WTC11 (cell line): ENCODE measurements around the gene BMP2K. TPM values are rescaled to one million over a fixed set of nuclear protein-coding genes. Genes with fewer than 3 reads are reported as not detected.

Experiments
- ATAC-seq: fragments of 200-7000 bp; cut with Tn5 transposase; 2 replicates; pipeline ENCODE4 v1.10.0; 2021; ENCODE audit warnings: mild to moderate bottlenecking, moderate library complexity
- CTCF ChIA-PET: fragments of 300-600 bp; sonication (Branson Sonifier 250); formaldehyde crosslinking; loops from one replicate; lab custom pipeline; 2021; ENCODE audit warnings: antibody characterized with exemption; lab: Charles Lee
- POLR2A ChIA-PET: fragments of 350-600 bp; sonication (Branson Sonifier 250); formaldehyde crosslinking; loops from one replicate; lab custom pipeline; 2021; ENCODE audit warnings: antibody characterized with exemption; lab: Charles Lee
- DNase-seq: peaks from one replicate; pipeline ENCODE4 v3.0.0; 2021; ENCODE audit warnings: low spot score
- H3K27ac Mint-ChIP-seq: 2 replicates; pipeline ENCODE4 v1.8.0; 2021; ENCODE audit warnings: mixed read lengths
- H3K27me3 Mint-ChIP-seq: 2 replicates; pipeline ENCODE4 v1.8.0; 2021; ENCODE audit warnings: low read depth, mild to moderate bottlenecking, moderate library complexity, mixed read lengths
- H3K36me3 Mint-ChIP-seq: 2 replicates; pipeline ENCODE4 v1.8.0; 2021; ENCODE audit warnings: mixed read lengths
- H3K4me1 Mint-ChIP-seq: 2 replicates; pipeline ENCODE4 v1.8.0; 2022; ENCODE audit warnings: mixed read lengths
- H3K4me3 Mint-ChIP-seq: 2 replicates; pipeline ENCODE4 v1.8.0; 2021; ENCODE audit warnings: mild to moderate bottlenecking, moderate library complexity, mixed read lengths
- H3K9me3 Mint-ChIP-seq: 2 replicates; pipeline ENCODE4 v1.8.0; 2021; ENCODE audit warnings: mixed read lengths
- ATF1 ChIP-seq: sonication (generic); formaldehyde crosslinking; IDR thresholded peaks from 2 replicates; pipeline ENCODE4 v1.8.1; 2023; ENCODE audit warnings: mild to moderate bottlenecking, moderate library complexity, missing genetic modification reagents
- CREB1 ChIP-seq: sonication (generic); formaldehyde crosslinking; IDR thresholded peaks from 2 replicates; pipeline ENCODE4 v1.8.0; 2023; ENCODE audit warnings: mild to moderate bottlenecking, missing genetic modification reagents
- IRF2 ChIP-seq: sonication (generic); formaldehyde crosslinking; IDR thresholded peaks from 2 replicates; pipeline ENCODE4 v1.8.0; 2022; ENCODE audit warnings: low read depth, missing genetic modification reagents, borderline replicate concordance
- JUN ChIP-seq: sonication (generic); formaldehyde crosslinking; IDR thresholded peaks from 2 replicates; pipeline ENCODE4 v1.8.0; 2023; ENCODE audit warnings: mild to moderate bottlenecking, missing genetic modification reagents
- NR3C1 ChIP-seq: sonication (generic); formaldehyde crosslinking; conservative IDR thresholded peaks from 2 replicates; pipeline ENCODE4 v1.8.1; 2023; ENCODE audit warnings: low read depth, mild to moderate bottlenecking, missing genetic modification reagents
- SOX15 ChIP-seq: fragments of 250-450 bp; sonication (Bioruptor Pico); IDR thresholded peaks from 2 replicates; pipeline ENCODE4 v1.9.0; 2021; ENCODE audit warnings: mild to moderate bottlenecking
- SP1 ChIP-seq: sonication (generic); formaldehyde crosslinking; conservative IDR thresholded peaks from 2 replicates; pipeline ENCODE4 v1.8.1; 2022; ENCODE audit warnings: missing genetic modification reagents
- TCF7 ChIP-seq: sonication (generic); formaldehyde crosslinking; IDR thresholded peaks from 2 replicates; pipeline ENCODE4 v1.8.0; 2022; ENCODE audit warnings: mild to moderate bottlenecking, low read depth, missing genetic modification reagents, moderate library complexity
- ZNF396 ChIP-seq: fragments of 250-450 bp; sonication (Bioruptor Pico); IDR thresholded peaks from 2 replicates; pipeline ENCODE4 v1.8.0; 2021; ENCODE audit warnings: mild to moderate bottlenecking, moderate library complexity, borderline replicate concordance
- total RNA-seq: library from RNA; stranded (reverse); gene quantifications from 3 replicates; pipeline ENCODE4 v1.2.3, GENCODE V29; 2021
- TF ChIP-seq, protein P1 (sequence below): fragments of 250-450 bp; sonication (Bioruptor Pico); conservative IDR thresholded peaks from 2 replicates; pipeline ENCODE4 v1.9.0; 2021; ENCODE audit warnings: mild to moderate bottlenecking
- TF ChIP-seq, protein P2 (sequence below): sonication (generic); formaldehyde crosslinking; IDR thresholded peaks from 2 replicates; pipeline ENCODE4 v1.8.0; 2022; ENCODE audit warnings: missing genetic modification reagents
- TF ChIP-seq, protein P3 (sequence below): fragments of 250-450 bp; sonication (Bioruptor Pico); IDR thresholded peaks from 2 replicates; pipeline ENCODE4 v1.9.0; 2021; ENCODE audit warnings: mild to moderate bottlenecking
- TF ChIP-seq, protein P4 (sequence below): sonication (generic); formaldehyde crosslinking; IDR thresholded peaks from 2 replicates; pipeline ENCODE4 v1.8.1; 2022; ENCODE audit warnings: low read depth, missing genetic modification reagents, borderline replicate concordance
- TF ChIP-seq, protein P5 (sequence below): sonication (generic); formaldehyde crosslinking; IDR thresholded peaks from 2 replicates; pipeline ENCODE4 v1.8.0; 2023; ENCODE audit warnings: missing genetic modification reagents
- TF ChIP-seq, protein P6 (sequence below): fragments of 250-450 bp; sonication (Bioruptor Pico); IDR thresholded peaks from 2 replicates; pipeline ENCODE4 v2.1.2; 2022; ENCODE audit warnings: mild to moderate bottlenecking, moderate library complexity
- TF ChIP-seq, protein P7 (sequence below): fragments of 250-450 bp; sonication (Bioruptor Pico); IDR thresholded peaks from 2 replicates; pipeline ENCODE4 v1.9.0; 2021; ENCODE audit warnings: mild to moderate bottlenecking

BMP2K gene
- total RNA-seq, 1 experiment from 2014 or later: 19.9 TPM

DNA sequence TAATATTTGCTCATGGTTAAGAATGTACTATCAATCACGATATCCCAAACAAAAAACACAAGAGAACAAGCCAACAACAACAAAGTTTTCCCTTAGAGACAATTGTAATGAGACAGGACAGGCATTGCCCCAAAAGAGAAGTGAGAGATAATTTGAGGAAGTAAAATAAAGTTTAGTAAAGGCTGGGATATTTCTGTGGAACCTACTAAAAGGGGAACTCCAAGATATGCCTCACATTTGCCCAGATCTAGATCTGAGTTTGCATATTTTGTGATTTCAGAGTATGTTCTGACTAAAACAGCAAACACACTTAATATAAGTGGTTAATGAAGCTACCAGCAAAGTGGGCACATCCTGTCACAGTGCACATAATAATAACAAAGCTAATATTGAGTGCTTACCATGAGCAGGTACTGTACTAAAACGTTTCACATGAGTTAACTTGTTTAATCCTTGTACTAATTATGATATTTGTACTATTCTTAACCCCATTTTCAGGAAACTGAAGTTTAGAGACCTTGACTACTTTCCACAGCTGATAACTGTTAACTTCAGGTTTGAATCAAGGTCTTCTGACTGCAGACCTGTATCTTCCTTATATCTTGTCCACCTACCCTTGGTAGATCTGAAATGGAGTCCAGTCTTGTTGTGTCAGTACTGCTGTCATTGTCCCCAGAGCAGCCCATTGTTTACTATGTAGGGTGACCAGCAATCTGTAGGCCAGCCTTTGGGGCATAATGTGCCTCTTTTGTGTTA lies 26.0 kb upstream of the BMP2K start:
- H3K27me3 Mint-ChIP-seq: no peaks in the 10 kb centered on the region
- H3K4me3 Mint-ChIP-seq: no peak overlapping the region
- ATAC-seq (no peak), DNase-seq (no peak)
- no peak overlapping the region for H3K27ac Mint-ChIP-seq
- CTCF ChIA-PET: no interaction called here
- no peaks in the 10 kb centered on the region for H3K36me3 Mint-ChIP-seq
- TF ChIP-seq ZNF396 (no peak), NR3C1 (CRISPR knock-in tag) (no peak), SOX15 (CRISPR knock-in tag) (no peak), JUN (CRISPR knock-in tag) (no peak), IRF2 (CRISPR knock-in tag) (no peak), ATF1 (no peak), SP1 (no peak), CREB1 (no peak), TCF7 (CRISPR knock-in tag) (no peak)
- TF ChIP-seq, protein P1, sequence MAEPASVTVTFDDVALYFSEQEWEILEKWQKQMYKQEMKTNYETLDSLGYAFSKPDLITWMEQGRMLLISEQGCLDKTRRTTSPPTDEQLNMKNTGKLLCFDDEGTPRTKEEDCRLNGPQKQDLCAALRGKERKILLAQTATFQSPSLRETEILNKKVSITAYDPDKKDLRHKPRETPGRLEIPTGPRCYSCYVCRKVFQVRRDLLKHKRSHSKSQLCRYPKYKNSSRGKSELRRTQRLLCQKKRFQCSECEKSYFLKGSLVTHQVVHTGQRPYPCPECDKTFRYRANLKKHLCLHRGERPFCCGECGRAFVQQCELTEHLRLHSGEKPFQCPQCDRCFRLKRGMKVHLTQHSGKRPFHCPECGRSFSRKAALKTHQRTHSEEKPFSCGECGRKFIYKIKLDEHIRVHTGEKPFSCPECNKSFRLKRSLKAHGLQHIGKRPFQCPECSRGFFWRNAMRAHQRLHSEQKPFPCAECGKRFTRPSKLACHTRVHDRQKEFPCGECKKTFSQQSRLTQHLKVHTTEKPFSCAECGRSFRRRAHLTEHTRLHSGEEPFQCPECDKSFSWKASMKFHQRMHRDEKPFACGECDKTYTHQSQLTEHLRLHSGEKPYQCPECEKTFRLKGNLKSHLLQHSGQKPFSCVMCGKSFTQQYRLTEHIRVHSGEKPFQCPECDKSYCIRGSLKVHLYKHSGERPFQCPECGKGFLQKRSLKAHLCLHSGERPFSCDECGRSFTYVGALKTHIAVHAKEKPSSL (CRISPR knock-in tag): no peak
- TF ChIP-seq, protein P2, sequence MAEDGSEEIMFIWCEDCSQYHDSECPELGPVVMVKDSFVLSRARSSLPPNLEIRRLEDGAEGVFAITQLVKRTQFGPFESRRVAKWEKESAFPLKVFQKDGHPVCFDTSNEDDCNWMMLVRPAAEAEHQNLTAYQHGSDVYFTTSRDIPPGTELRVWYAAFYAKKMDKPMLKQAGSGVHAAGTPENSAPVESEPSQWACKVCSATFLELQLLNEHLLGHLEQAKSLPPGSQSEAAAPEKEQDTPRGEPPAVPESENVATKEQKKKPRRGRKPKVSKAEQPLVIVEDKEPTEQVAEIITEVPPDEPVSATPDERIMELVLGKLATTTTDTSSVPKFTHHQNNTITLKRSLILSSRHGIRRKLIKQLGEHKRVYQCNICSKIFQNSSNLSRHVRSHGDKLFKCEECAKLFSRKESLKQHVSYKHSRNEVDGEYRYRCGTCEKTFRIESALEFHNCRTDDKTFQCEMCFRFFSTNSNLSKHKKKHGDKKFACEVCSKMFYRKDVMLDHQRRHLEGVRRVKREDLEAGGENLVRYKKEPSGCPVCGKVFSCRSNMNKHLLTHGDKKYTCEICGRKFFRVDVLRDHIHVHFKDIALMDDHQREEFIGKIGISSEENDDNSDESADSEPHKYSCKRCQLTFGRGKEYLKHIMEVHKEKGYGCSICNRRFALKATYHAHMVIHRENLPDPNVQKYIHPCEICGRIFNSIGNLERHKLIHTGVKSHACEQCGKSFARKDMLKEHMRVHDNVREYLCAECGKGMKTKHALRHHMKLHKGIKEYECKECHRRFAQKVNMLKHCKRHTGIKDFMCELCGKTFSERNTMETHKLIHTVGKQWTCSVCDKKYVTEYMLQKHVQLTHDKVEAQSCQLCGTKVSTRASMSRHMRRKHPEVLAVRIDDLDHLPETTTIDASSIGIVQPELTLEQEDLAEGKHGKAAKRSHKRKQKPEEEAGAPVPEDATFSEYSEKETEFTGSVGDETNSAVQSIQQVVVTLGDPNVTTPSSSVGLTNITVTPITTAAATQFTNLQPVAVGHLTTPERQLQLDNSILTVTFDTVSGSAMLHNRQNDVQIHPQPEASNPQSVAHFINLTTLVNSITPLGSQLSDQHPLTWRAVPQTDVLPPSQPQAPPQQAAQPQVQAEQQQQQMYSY (CRISPR knock-in tag): no peak
- TF ChIP-seq, protein P3, sequence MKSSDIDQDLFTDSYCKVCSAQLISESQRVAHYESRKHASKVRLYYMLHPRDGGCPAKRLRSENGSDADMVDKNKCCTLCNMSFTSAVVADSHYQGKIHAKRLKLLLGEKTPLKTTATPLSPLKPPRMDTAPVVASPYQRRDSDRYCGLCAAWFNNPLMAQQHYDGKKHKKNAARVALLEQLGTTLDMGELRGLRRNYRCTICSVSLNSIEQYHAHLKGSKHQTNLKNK (CRISPR knock-in tag): no peak
- TF ChIP-seq, protein P4, sequence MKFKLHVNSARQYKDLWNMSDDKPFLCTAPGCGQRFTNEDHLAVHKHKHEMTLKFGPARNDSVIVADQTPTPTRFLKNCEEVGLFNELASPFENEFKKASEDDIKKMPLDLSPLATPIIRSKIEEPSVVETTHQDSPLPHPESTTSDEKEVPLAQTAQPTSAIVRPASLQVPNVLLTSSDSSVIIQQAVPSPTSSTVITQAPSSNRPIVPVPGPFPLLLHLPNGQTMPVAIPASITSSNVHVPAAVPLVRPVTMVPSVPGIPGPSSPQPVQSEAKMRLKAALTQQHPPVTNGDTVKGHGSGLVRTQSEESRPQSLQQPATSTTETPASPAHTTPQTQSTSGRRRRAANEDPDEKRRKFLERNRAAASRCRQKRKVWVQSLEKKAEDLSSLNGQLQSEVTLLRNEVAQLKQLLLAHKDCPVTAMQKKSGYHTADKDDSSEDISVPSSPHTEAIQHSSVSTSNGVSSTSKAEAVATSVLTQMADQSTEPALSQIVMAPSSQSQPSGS (CRISPR knock-in tag): no peak
- TF ChIP-seq, protein P5, sequence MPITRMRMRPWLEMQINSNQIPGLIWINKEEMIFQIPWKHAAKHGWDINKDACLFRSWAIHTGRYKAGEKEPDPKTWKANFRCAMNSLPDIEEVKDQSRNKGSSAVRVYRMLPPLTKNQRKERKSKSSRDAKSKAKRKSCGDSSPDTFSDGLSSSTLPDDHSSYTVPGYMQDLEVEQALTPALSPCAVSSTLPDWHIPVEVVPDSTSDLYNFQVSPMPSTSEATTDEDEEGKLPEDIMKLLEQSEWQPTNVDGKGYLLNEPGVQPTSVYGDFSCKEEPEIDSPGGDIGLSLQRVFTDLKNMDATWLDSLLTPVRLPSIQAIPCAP (CRISPR knock-in tag): no peak
- TF ChIP-seq, protein P6, sequence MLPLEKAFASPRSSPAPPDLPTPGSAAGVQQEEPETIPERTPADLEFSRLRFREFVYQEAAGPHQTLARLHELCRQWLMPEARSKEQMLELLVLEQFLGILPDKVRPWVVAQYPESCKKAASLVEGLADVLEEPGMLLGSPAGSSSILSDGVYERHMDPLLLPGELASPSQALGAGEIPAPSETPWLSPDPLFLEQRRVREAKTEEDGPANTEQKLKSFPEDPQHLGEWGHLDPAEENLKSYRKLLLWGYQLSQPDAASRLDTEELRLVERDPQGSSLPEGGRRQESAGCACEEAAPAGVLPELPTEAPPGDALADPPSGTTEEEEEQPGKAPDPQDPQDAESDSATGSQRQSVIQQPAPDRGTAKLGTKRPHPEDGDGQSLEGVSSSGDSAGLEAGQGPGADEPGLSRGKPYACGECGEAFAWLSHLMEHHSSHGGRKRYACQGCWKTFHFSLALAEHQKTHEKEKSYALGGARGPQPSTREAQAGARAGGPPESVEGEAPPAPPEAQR: no peak
- TF ChIP-seq, protein P7, sequence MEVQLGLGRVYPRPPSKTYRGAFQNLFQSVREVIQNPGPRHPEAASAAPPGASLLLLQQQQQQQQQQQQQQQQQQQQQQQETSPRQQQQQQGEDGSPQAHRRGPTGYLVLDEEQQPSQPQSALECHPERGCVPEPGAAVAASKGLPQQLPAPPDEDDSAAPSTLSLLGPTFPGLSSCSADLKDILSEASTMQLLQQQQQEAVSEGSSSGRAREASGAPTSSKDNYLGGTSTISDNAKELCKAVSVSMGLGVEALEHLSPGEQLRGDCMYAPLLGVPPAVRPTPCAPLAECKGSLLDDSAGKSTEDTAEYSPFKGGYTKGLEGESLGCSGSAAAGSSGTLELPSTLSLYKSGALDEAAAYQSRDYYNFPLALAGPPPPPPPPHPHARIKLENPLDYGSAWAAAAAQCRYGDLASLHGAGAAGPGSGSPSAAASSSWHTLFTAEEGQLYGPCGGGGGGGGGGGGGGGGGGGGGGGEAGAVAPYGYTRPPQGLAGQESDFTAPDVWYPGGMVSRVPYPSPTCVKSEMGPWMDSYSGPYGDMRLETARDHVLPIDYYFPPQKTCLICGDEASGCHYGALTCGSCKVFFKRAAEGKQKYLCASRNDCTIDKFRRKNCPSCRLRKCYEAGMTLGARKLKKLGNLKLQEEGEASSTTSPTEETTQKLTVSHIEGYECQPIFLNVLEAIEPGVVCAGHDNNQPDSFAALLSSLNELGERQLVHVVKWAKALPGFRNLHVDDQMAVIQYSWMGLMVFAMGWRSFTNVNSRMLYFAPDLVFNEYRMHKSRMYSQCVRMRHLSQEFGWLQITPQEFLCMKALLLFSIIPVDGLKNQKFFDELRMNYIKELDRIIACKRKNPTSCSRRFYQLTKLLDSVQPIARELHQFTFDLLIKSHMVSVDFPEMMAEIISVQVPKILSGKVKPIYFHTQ (CRISPR knock-in tag): no peak
- H3K9me3 Mint-ChIP-seq: no peaks in the 10 kb centered on the region
- POLR2A ChIA-PET: no interaction called here
- H3K4me1 Mint-ChIP-seq: no peaks in the 10 kb centered on the region
